ENCODE results near the gene APOBEC3F. TPM values are rescaled to one million over a fixed set of nuclear protein-coding genes. Genes with fewer than 3 reads are reported as not detected.

The APOBEC3F gene
- total and polyA plus RNA-seq, 2 of the 13 experiments (the other 11 are each of a cell fraction or from before 2014, with no cell fraction given) = 2.9 to 3.7 TPM

- TF ChIP-seq ZNF503 (CRISPR knock-in tag; IDR thresholded peaks at IDR 0.05) (no peak), RBFOX2 (IDR thresholded peaks at IDR 0.05; ENCODE audit: low read depth, low read length) (no peak), ZXDC (CRISPR knock-in tag; IDR thresholded peaks at IDR 0.05) (no peak), FOSL2 (CRISPR knock-in tag; IDR thresholded peaks at IDR 0.05) (no peak), FOXP4 (CRISPR knock-in tag; IDR thresholded peaks at IDR 0.05) (no peak), E2F1 (CRISPR knock-in tag; IDR thresholded peaks at IDR 0.05) (no peak), NFAT5 (CRISPR knock-in tag; IDR thresholded peaks at IDR 0.05) (no peak), ZNF562 (CRISPR knock-in tag; IDR thresholded peaks at IDR 0.05; ENCODE audit: borderline replicate concordance) (no peak), TAF15 (IDR thresholded peaks at IDR 0.05; ENCODE audit: low read depth, low read length, poor library complexity, severe bottlenecking) (no peak)
These were observed 39.5 kb downstream of the APOBEC3F start (continued) for GRCh38 chr22:39080052-39080762.
